ENCODE data around the gene GOPC.
"Not testable (repeated sequence)": the region's sequence is repeated elsewhere in the genome, so short reads cannot be mapped to it uniquely, and the experiment has no call there.

GOPC gene

GRCh38 chr6:117602151-117602898 is at the start of gene GOPC:
Gene GOPC, minus strand, starts transcription at chr6:117602511. Its CDS starts 223 bp downstream, at chr6:117602288.
- H3K4me3 ChIP-seq (ENCODE audit: low read depth, low read length) = peak within 1 kb of the TSS; percentile 91
- peak; percentile 42 for TF ChIP-seq CTCF (IDR thresholded peaks at IDR 0.05; ENCODE audit: insufficient read depth, low read length, missing control alignments)
- peak; percentile 88 for DNase-seq (ENCODE audit: low read depth, low spot score)
- POLR2A ChIA-PET = interaction anchor here (0.6 to 1.5 kb wide), 7 partner anchors 24 to 158 kb away, joined by 3 to 13 read pairs (median 5); partner anchors contain the start of gene DCBLD1
- CTCF ChIA-PET = interaction anchor here (0.9 to 11.3 kb wide), 12 partner anchors 11 to 258 kb away, joined by 3 to 205 read pairs (median 6); no protein-coding TSS in a partner anchor

- POLR2A ChIA-PET; DNase-seq (ENCODE audit: low read depth, low spot score): not testable (repeated sequence)
- CTCF ChIA-PET = interaction anchor here (1.1 kb wide), 1 partner anchor 202 kb away, joined by 3 read pairs; no protein-coding TSS in a partner anchor
Measured at GRCh38 chr6:117651984-117652383, 49.7 kb upstream of the GOPC start.

GRCh38 chr6:117642976-117643375 is 40.7 kb upstream of the GOPC start:
- POLR2A ChIA-PET = no interaction called here
- DNase-seq (ENCODE audit: low read depth, low spot score) = no peak
- no peak overlapping the region for H3K4me3 ChIP-seq (ENCODE audit: low read depth, low read length)
- CTCF ChIA-PET = no interaction called here
- TF ChIP-seq CTCF (IDR thresholded peaks at IDR 0.05; ENCODE audit: insufficient read depth, low read length, missing control alignments) = no peak

More at GRCh38 chr6:117651984-117652383, 49.7 kb upstream of the GOPC start:
- not testable (repeated sequence) for H3K4me3 ChIP-seq (ENCODE audit: low read depth, low read length)

- no peak for TF ChIP-seq CTCF (IDR thresholded peaks at IDR 0.05; ENCODE audit: insufficient read depth, low read length, missing control alignments)
- ChIA-PET CTCF (no interaction called here), POLR2A (no interaction called here)
- no peak for DNase-seq (ENCODE audit: low read depth, low spot score)
- H3K4me3 ChIP-seq (ENCODE audit: low read depth, low read length) = no peak overlapping the region
Measured at GRCh38 chr6:117637770-117638169, 35.5 kb upstream of the GOPC start.

GRCh38 chr6:117629119-117629660 is 26.9 kb upstream of the GOPC start:
- POLR2A ChIA-PET = no interaction called here
- DNase-seq (ENCODE audit: low read depth, low spot score) = no peak
- no peak for TF ChIP-seq CTCF (IDR thresholded peaks at IDR 0.05; ENCODE audit: insufficient read depth, low read length, missing control alignments)
- no peak overlapping the region for H3K4me3 ChIP-seq (ENCODE audit: low read depth, low read length)
- CTCF ChIA-PET = no interaction called here

GRCh38 chr6:117627533-117627932 is 25.2 kb upstream of the GOPC start:
- TF ChIP-seq CTCF (IDR thresholded peaks at IDR 0.05; ENCODE audit: insufficient read depth, low read length, missing control alignments) = no peak
- no peak overlapping the region for H3K4me3 ChIP-seq (ENCODE audit: low read depth, low read length)
- POLR2A ChIA-PET = no interaction called here
- no peak for DNase-seq (ENCODE audit: low read depth, low spot score)
- CTCF ChIA-PET = no interaction called here

Measured in AG04449 (cell line).